NCI-H1436 (cell line): Measurements from ENCODE around the gene SCGB3A2.

Experiments used
- DNase-seq: peaks from one replicate; lab custom pipeline; 2025; lab: John Stamatoyannopoulos, UW

The SCGB3A2 gene

GRCh38 chr5:147904110-147904509 lies 25.6 kb downstream of the SCGB3A2 start:
- no peak for DNase-seq

- DNase-seq = no peak
Observed at GRCh38 chr5:147906326-147907095, 28.0 kb downstream of the SCGB3A2 start, which contains the start of gene C5orf46. Gene C5orf46, minus strand, starts transcription at chr5:147906538. Its CDS starts 37 bp downstream, at chr5:147906501.

- no peak for DNase-seq
Observed at GRCh38 chr5:147911427-147911826, 32.9 kb downstream of the SCGB3A2 start.

GRCh38 chr5:147912011-147912410 lies 33.5 kb downstream of the SCGB3A2 start:
- no peak for DNase-seq

- no peak for DNase-seq
Observed at GRCh38 chr5:147913786-147914185, 35.3 kb downstream of the SCGB3A2 start.

- DNase-seq = no peak
Observed at GRCh38 chr5:147918101-147918685, 39.7 kb downstream of the SCGB3A2 start.

GRCh38 chr5:147918899-147919298 lies 40.4 kb downstream of the SCGB3A2 start:
- peak; percentile 34 for DNase-seq

- DNase-seq = no peak
Observed at GRCh38 chr5:147920420-147921030, 42.0 kb downstream of the SCGB3A2 start.

GRCh38 chr5:147921136-147921535 lies 42.6 kb downstream of the SCGB3A2 start:
- DNase-seq = no peak

- no peak for DNase-seq
Observed at GRCh38 chr5:147925020-147925419, 46.5 kb downstream of the SCGB3A2 start.

- DNase-seq = no peak
Observed at GRCh38 chr5:147927901-147928300, 49.4 kb downstream of the SCGB3A2 start.

- DNase-seq = no peak
Observed at GRCh38 chr5:147930769-147931168, 52.3 kb downstream of the SCGB3A2 start.
